CD4-positive, alpha-beta T cell treated with Interleukin-15 for 1 hour (primary cell): ENCODE measurements around the gene PAQR5.
"Not testable (repeated sequence)": the region's sequence is repeated elsewhere in the genome, so short reads cannot be mapped to it uniquely, and the experiment has no call there.

Source experiments
- DNase-seq: peaks from one replicate; pipeline ENCODE4 v3.0.0-alpha.2; 2020

Gene PAQR5

GRCh38 chr15:69317392-69317841, 18.7 kb downstream of the PAQR5 start:
- DNase-seq = no peak

- DNase-seq = no peak
Observed at GRCh38 chr15:69318033-69318432, 19.3 kb downstream of the PAQR5 start.

GRCh38 chr15:69319384-69320375, 21.0 kb downstream of the PAQR5 start:
- DNase-seq = no peak

- DNase-seq = no peak
Observed at GRCh38 chr15:69320977-69321554, 22.4 kb downstream of the PAQR5 start.

GRCh38 chr15:69323893-69324430, 25.2 kb downstream of the PAQR5 start:
- no peak for DNase-seq

- DNase-seq = no peak
Observed at GRCh38 chr15:69324565-69324964, 25.9 kb downstream of the PAQR5 start.

- no peak for DNase-seq
Observed at GRCh38 chr15:69325456-69325971, 26.8 kb downstream of the PAQR5 start.

GRCh38 chr15:69328080-69328479, 29.4 kb downstream of the PAQR5 start:
- no peak for DNase-seq

GRCh38 chr15:69328739-69329138, 30.0 kb downstream of the PAQR5 start:
- DNase-seq = no peak

GRCh38 chr15:69337138-69337537, 38.4 kb downstream of the PAQR5 start:
- no peak for DNase-seq

- DNase-seq = no peak
Observed at GRCh38 chr15:69338535-69339213, 40.0 kb downstream of the PAQR5 start.

GRCh38 chr15:69339214-69339543, 40.5 kb downstream of the PAQR5 start:
- not testable (repeated sequence) for DNase-seq

- DNase-seq = no peak
Observed at GRCh38 chr15:69340243-69340900, 41.7 kb downstream of the PAQR5 start.

GRCh38 chr15:69341356-69341755, 42.6 kb downstream of the PAQR5 start:
- DNase-seq = no peak

GRCh38 chr15:69342460-69343076, 43.9 kb downstream of the PAQR5 start:
- DNase-seq = no peak

GRCh38 chr15:69343133-69343532, 44.4 kb downstream of the PAQR5 start:
- no peak for DNase-seq

GRCh38 chr15:69344238-69344637, 45.5 kb downstream of the PAQR5 start:
- no peak for DNase-seq

- DNase-seq = no peak
Observed at GRCh38 chr15:69346112-69346511, 47.4 kb downstream of the PAQR5 start.

GRCh38 chr15:69351333-69351732, 52.6 kb downstream of the PAQR5 start:
- no peak for DNase-seq

- DNase-seq = no peak
Observed at GRCh38 chr15:69351884-69352283, 53.2 kb downstream of the PAQR5 start.

- DNase-seq = no peak
Observed at GRCh38 chr15:69357773-69358771, 59.4 kb downstream of the PAQR5 start.
